HepG2 (cell line): ENCODE results near the gene HIPK4. TPM values are rescaled to one million over a fixed set of nuclear protein-coding genes. Genes with fewer than 3 reads are reported as not detected.

Experiments
- ATRX ChIP-seq: sonication (generic); formaldehyde crosslinking; IDR thresholded peaks from 2 replicates; pipeline ENCODE4 v1.4.0; 2020; ENCODE audit warnings: missing genetic modification reagents, borderline replicate concordance
- CEBPG ChIP-seq: IDR thresholded peaks from 2 replicates; pipeline ENCODE4 v1.6.1; 2016
- FIP1L1 ChIP-seq: fragments of 200-400 bp; formaldehyde crosslinking; IDR thresholded peaks from 2 replicates; pipeline ENCODE4 v1.6.1; 2018; ENCODE audit warnings: low read depth, mild to moderate bottlenecking, low read length, moderate library complexity, borderline replicate concordance; ENCODE audit not compliant: insufficient read depth
- HMG20B ChIP-seq: conservative IDR thresholded peaks from 2 replicates; pipeline ENCODE4 v1.6.1; 2016; ENCODE audit warnings: missing genetic modification reagents, missing compliant biosample characterization
- MIXL1 ChIP-seq: IDR thresholded peaks from 2 replicates; pipeline ENCODE4 v1.6.1; 2016
- NFE2L2 ChIP-seq: fragments of 150-350 bp; IDR thresholded peaks from 2 replicates; pipeline ENCODE4 v1.6.1; 2014; ENCODE audit warnings: low read length
- PHF20 ChIP-seq: sonication (generic); formaldehyde crosslinking; IDR thresholded peaks from 2 replicates; pipeline ENCODE4 v1.5.0; 2020; ENCODE audit warnings: mild to moderate bottlenecking, missing genetic modification reagents
- POLR2G ChIP-seq: fragments of 200-400 bp; formaldehyde crosslinking; IDR thresholded peaks from 2 replicates; pipeline ENCODE4 v1.6.1; 2018; ENCODE audit warnings: mild to moderate bottlenecking, low read depth, low read length, moderate library complexity
- PPARG ChIP-seq: conservative IDR thresholded peaks from 2 replicates; pipeline ENCODE4 v1.6.1; 2016; ENCODE audit warnings: missing biosample characterization, missing genetic modification reagents
- REL ChIP-seq: sonication (generic); formaldehyde crosslinking; conservative IDR thresholded peaks from 2 replicates; pipeline ENCODE4 v1.8.0; 2022; ENCODE audit warnings: mild to moderate bottlenecking, missing genetic modification reagents, moderate library complexity
- SALL2 ChIP-seq: sonication (generic); formaldehyde crosslinking; IDR thresholded peaks from 2 replicates; pipeline ENCODE4 v1.8.1; 2023; ENCODE audit warnings: mild to moderate bottlenecking, missing genetic modification reagents, inconsistent platforms
- SIN3A ChIP-seq: IDR thresholded peaks from 2 replicates; pipeline ENCODE4 v1.6.1; 2011; ENCODE audit warnings: low read depth, mild to moderate bottlenecking, control low read depth, low read length, borderline replicate concordance
- SOX13 ChIP-seq, 3 experiments: fragments of 450-650 bp in 1 of 3; sonication (generic) in 1 of 3; formaldehyde crosslinking in 1 of 3; IDR thresholded peaks in 2 of 3; conservative IDR thresholded peaks in 1 of 3; 2 replicates each; pipeline versions ENCODE4 v1.5.0 to v1.6.1; 2016 to 2020; ENCODE audit warnings: antibody characterized with exemption in 1 of 3, mild to moderate bottlenecking in 1 of 3, missing compliant biosample characterization in 1 of 3, missing genetic modification reagents in 1 of 3, moderate library complexity in 1 of 3
- TMF1 ChIP-seq: sonication (generic); formaldehyde crosslinking; IDR thresholded peaks from 2 replicates; pipeline ENCODE4 v1.8.1; 2022; ENCODE audit warnings: low read depth, missing genetic modification reagents
- ZFP36 ChIP-seq: fragments of 150-350 bp; IDR thresholded peaks from 2 replicates; pipeline ENCODE4 v1.6.1; 2018; ENCODE audit warnings: borderline replicate concordance, low read length, low read depth; ENCODE audit not compliant: partially characterized antibody
- ZKSCAN5 ChIP-seq: sonication (generic); formaldehyde crosslinking; IDR thresholded peaks from 2 replicates; pipeline ENCODE4 v1.5.1; 2020; ENCODE audit warnings: mild to moderate bottlenecking, missing genetic modification reagents
- ZNF333 ChIP-seq: sonication (generic); formaldehyde crosslinking; IDR thresholded peaks from 2 replicates; pipeline ENCODE4 v1.4.0; 2020; ENCODE audit warnings: mild to moderate bottlenecking, missing genetic modification reagents, borderline replicate concordance
- ZNF792 ChIP-seq: IDR thresholded peaks from 2 replicates; pipeline ENCODE4 v1.6.1; 2016
- polyA plus RNA-seq, 8 experiments: library from polyadenylated mRNA; depleted of rRNA in 3 of 8; stranded (reverse) in 7 of 8; unstranded in 1 of 8; fragments of >200 nt; fragmentation: Illumina TruSeq in 4 of 8; extraction: Trizol in 4 of 8; gene quantifications; 2 replicates each; pipeline versions ENCODE4 v1.2.1 to v1.2.3, GENCODE V29; 2011 to 2016; ENCODE audit warnings: low read depth in 4 of 8, missing spikeins in 1 of 8, mixed read lengths in 1 of 8; ENCODE audit not compliant: insufficient read depth in 1 of 8
- total RNA-seq, 5 experiments: library from RNA; depleted of rRNA; stranded (reverse); fragments of >200 nt; fragmentation: Illumina TruSeq; extraction: Trizol; gene quantifications; 2 replicates each; pipeline ENCODE4 v1.2.3, GENCODE V29; 2016; ENCODE audit warnings: low read depth in 1 of 5
- TF ChIP-seq, protein P1 (sequence below): sonication (generic); formaldehyde crosslinking; IDR thresholded peaks from 2 replicates; pipeline ENCODE4 v1.5.0; 2020; ENCODE audit warnings: mild to moderate bottlenecking, low read depth, missing genetic modification reagents, borderline replicate concordance
- TF ChIP-seq, protein P2 (sequence below): sonication (generic); formaldehyde crosslinking; IDR thresholded peaks from 2 replicates; pipeline ENCODE4 v1.8.0; 2022; ENCODE audit warnings: mild to moderate bottlenecking, missing genetic modification reagents, borderline replicate concordance
- TF ChIP-seq, protein P3 (sequence below): sonication (generic); formaldehyde crosslinking; IDR thresholded peaks from 2 replicates; pipeline ENCODE4 v1.5.0; 2020; ENCODE audit warnings: mild to moderate bottlenecking, missing genetic modification reagents, borderline replicate concordance
- TF ChIP-seq, protein P4 (sequence below): sonication (generic); formaldehyde crosslinking; IDR thresholded peaks from 2 replicates; pipeline ENCODE4 v1.5.1; 2020; ENCODE audit warnings: mild to moderate bottlenecking, missing genetic modification reagents, moderate library complexity

HIPK4 gene
- total and polyA plus RNA-seq, 2 of the 13 experiments (the other 11 are each of a cell fraction or from before 2014, with no cell fraction given) = 0.03 TPM; not detected in 1

DNA sequence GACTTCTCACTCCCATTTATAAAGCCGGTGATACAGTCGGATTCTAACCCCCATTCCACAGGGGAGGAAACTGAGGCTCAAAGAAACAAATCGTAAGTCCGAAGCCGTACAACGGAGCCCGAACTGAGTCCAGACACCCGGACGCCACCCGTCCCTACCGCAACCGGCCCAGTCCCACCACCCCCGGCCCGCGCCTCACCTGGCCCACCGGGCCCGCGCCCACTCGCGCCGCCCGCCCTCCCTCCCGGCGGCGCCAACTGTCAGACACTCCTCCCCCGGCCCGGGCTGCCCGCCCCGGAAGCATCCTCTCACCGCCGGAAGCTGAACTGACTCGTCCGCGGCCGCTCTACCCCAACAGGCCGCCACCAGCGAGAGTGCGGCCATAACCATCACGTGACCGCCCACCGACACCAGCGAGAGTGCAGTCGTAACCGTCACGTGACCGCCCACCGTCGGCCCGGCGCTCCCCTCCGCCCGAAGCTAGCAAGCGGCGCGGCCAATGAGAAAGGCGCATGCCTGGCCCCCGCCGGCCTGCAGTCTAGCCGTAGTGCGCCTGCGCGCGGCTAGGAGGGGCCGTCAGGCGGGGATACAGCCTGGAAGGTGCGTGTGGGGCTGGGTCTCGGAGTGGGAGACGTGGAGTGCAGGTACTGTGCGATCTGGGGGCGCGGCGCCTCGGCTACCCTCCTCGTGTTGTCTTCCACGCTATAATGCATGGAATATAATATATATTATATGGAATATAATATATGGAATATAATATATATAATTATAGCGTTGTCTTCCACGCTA is 41.7 kb downstream of the HIPK4 start, which contains the start of the genes C19orf47 and PLD3 (continued):
- TF ChIP-seq SOX13 (IDR thresholded peaks at IDR 0.05) (no peak), SOX13 (CRISPR knock-in tag; conservative IDR thresholded peaks at IDR 0.05 in 1 of 2, IDR thresholded peaks at IDR 0.05 in 1 of 2) (peak in 1 of 2 experiments; percentile 36; a peak in 1 of 4 replicates), ZFP36 (no peak), SIN3A (peak; percentile 43; the same call in 1 of the 2 replicates), PPARG (CRISPR knock-in tag) (no peak), ATRX (CRISPR knock-in tag) (no peak), TMF1 (CRISPR knock-in tag) (no peak), SALL2 (CRISPR knock-in tag) (peak; percentile 79), MIXL1 (CRISPR knock-in tag) (no peak), CEBPG (CRISPR knock-in tag) (no peak; the same call in 1 of the 2 replicates), REL (peak; percentile 54; the same call in 1 of the 2 replicates), NFE2L2 (no peak), HMG20B (no peak), POLR2G (peak; percentile 95), PHF20 (peak; percentile 98), ZNF333 (CRISPR knock-in tag) (no peak), ZKSCAN5 (no peak), ZNF792 (CRISPR knock-in tag) (peak; percentile 36; the same call in 1 of the 2 replicates), FIP1L1 (no peak)
- TF ChIP-seq, protein P1, sequence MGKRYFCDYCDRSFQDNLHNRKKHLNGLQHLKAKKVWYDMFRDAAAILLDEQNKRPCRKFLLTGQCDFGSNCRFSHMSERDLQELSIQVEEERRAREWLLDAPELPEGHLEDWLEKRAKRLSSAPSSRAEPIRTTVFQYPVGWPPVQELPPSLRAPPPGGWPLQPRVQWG (CRISPR knock-in tag) = no peak
- TF ChIP-seq, protein P2, sequence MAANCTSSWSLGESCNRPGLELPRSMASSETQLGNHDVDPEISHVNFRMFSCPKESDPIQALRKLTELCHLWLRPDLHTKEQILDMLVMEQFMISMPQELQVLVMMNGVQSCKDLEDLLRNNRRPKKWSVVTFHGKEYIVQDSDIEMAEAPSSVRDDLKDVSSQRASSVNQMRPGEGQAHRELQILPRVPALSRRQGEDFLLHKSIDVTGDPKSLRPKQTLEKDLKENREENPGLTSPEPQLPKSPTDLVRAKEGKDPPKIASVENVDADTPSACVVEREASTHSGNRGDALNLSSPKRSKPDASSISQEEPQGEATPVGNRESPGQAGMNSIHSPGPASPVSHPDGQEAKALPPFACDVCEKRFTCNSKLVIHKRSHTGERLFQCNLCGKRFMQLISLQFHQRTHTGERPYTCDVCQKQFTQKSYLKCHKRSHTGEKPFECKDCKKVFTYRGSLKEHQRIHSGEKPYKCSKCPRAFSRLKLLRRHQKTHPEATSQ (CRISPR knock-in tag) = no peak
- TF ChIP-seq, protein P3, sequence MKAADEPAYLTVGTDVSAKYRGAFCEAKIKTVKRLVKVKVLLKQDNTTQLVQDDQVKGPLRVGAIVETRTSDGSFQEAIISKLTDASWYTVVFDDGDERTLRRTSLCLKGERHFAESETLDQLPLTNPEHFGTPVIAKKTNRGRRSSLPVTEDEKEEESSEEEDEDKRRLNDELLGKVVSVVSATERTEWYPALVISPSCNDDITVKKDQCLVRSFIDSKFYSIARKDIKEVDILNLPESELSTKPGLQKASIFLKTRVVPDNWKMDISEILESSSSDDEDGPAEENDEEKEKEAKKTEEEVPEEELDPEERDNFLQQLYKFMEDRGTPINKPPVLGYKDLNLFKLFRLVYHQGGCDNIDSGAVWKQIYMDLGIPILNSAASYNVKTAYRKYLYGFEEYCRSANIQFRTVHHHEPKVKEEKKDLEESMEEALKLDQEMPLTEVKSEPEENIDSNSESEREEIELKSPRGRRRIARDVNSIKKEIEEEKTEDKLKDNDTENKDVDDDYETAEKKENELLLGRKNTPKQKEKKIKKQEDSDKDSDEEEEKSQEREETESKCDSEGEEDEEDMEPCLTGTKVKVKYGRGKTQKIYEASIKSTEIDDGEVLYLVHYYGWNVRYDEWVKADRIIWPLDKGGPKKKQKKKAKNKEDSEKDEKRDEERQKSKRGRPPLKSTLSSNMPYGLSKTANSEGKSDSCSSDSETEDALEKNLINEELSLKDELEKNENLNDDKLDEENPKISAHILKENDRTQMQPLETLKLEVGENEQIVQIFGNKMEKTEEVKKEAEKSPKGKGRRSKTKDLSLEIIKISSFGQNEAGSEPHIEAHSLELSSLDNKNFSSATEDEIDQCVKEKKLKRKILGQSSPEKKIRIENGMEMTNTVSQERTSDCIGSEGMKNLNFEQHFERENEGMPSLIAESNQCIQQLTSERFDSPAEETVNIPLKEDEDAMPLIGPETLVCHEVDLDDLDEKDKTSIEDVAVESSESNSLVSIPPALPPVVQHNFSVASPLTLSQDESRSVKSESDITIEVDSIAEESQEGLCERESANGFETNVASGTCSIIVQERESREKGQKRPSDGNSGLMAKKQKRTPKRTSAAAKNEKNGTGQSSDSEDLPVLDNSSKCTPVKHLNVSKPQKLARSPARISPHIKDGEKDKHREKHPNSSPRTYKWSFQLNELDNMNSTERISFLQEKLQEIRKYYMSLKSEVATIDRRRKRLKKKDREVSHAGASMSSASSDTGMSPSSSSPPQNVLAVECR (CRISPR knock-in tag) = peak; percentile 92
- TF ChIP-seq, protein P4, sequence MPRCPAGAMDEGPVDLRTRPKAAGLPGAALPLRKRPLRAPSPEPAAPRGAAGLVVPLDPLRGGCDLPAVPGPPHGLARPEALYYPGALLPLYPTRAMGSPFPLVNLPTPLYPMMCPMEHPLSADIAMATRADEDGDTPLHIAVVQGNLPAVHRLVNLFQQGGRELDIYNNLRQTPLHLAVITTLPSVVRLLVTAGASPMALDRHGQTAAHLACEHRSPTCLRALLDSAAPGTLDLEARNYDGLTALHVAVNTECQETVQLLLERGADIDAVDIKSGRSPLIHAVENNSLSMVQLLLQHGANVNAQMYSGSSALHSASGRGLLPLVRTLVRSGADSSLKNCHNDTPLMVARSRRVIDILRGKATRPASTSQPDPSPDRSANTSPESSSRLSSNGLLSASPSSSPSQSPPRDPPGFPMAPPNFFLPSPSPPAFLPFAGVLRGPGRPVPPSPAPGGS = peak; percentile 87; the same call in 1 of the 2 replicates
